H1 (cell line): Measurements from ENCODE around the gene SGMS1. TPM values are rescaled to one million over a fixed set of nuclear protein-coding genes. Genes with fewer than 3 reads are reported as not detected.

Experiments
- JUN ChIP-seq: IDR thresholded peaks from 2 replicates; pipeline ENCODE4 v1.6.1; 2011; ENCODE audit warnings: low read depth, mild to moderate bottlenecking, improper control_type of control experiment, low read length
- POU5F1 ChIP-seq: IDR thresholded peaks from 2 replicates; pipeline ENCODE4 v1.6.1; 2011; ENCODE audit warnings: low read depth, mild to moderate bottlenecking, low read length, moderate library complexity
- RBBP5 ChIP-seq: IDR thresholded peaks from 2 replicates; pipeline ENCODE4 v1.7.1; 2012; ENCODE audit warnings: low read depth, mild to moderate bottlenecking, inconsistent platforms, low read length, moderate library complexity, borderline replicate concordance
- SIN3A ChIP-seq, 2 experiments: IDR thresholded peaks in 1 of 2; conservative IDR thresholded peaks in 1 of 2; 2 replicates each; pipeline ENCODE4 v1.6.1; 2011 to 2012; ENCODE audit warnings: low read length in 2 of 2, improper control_type of control experiment in 1 of 2, low read depth in 1 of 2, mild to moderate bottlenecking in 1 of 2
- SP4 ChIP-seq: IDR thresholded peaks from 2 replicates; pipeline ENCODE4 v1.6.1; 2012; ENCODE audit warnings: low read length, inconsistent platforms
- polyA plus RNA-seq, 7 experiments: library from polyadenylated mRNA; depleted of rRNA in 3 of 7; stranded (reverse) in 5 of 7; unstranded in 2 of 7; fragments of >200 nt in 5 of 7; fragments of 200-250 nt in 2 of 7; gene quantifications; 1 replicate in 5 of 7; 2 replicates in 1 of 7; 4 replicates in 1 of 7; pipeline versions ENCODE4 v1.2.1 to v1.2.3, GENCODE V29; 2011 to 2013; ENCODE audit warnings: missing spikeins in 2 of 7, mixed read lengths in 2 of 7
- total RNA-seq: library from RNA; stranded (reverse); fragmentation: NEBNext Ultra II Directional; extraction: Animal tissue kit (Norgen Biotek cat#: 25700); gene quantifications from 2 replicates; pipeline ENCODE4 v1.2.1, GENCODE V29; 2021
- TF ChIP-seq, protein P1 (sequence below): IDR thresholded peaks from 2 replicates; pipeline ENCODE4 v1.6.1; 2012; ENCODE audit warnings: low read length, inconsistent platforms

Gene SGMS1
- total and polyA plus RNA-seq, 2 of the 8 experiments (the other 6 are each of a cell fraction or from before 2014, with no cell fraction given): 6.0 to 15.6 TPM

GRCh38 chr10:50419091-50419490 lies 204.7 kb downstream of the SGMS1 start (continued):
- TF ChIP-seq SP4 (no peak), RBBP5 (no peak), JUN (no peak), POU5F1 (no peak), SIN3A (conservative IDR thresholded peaks at IDR 0.05 in 1 of 2, IDR thresholded peaks at IDR 0.05 in 1 of 2; ENCODE audit: low read depth in 1 of 2, low read length in 2 of 2) (no peak)
- TF ChIP-seq, protein P1, sequence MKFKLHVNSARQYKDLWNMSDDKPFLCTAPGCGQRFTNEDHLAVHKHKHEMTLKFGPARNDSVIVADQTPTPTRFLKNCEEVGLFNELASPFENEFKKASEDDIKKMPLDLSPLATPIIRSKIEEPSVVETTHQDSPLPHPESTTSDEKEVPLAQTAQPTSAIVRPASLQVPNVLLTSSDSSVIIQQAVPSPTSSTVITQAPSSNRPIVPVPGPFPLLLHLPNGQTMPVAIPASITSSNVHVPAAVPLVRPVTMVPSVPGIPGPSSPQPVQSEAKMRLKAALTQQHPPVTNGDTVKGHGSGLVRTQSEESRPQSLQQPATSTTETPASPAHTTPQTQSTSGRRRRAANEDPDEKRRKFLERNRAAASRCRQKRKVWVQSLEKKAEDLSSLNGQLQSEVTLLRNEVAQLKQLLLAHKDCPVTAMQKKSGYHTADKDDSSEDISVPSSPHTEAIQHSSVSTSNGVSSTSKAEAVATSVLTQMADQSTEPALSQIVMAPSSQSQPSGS: no peak
